GM12878 (cell line): ENCODE results near the gene RCOR2. TPM values are rescaled to one million over a fixed set of nuclear protein-coding genes. Genes with fewer than 3 reads are reported as not detected.

Experiments used
- ATAC-seq: fragments of 200-7000 bp; cut with Tn5 transposase; 3 replicates; pipeline ENCODE4 v1.9.1; 2020; ENCODE audit warnings: mild to moderate bottlenecking, moderate library complexity
- BruUV-seq: library from RNA; stranded (reverse); fragments of 400-500 nt; replicated peaks from 2 replicates; lab custom pipeline; 2021; lab: Mats Ljungman, UMichigan
- CTCF ChIA-PET: fragments of 300-600 bp; sonication (Branson Sonifier 250); formaldehyde crosslinking; extraction: SDS; loops from one replicate; lab custom pipeline; 2021; ENCODE audit warnings: inconsistent platforms; lab: Yijun Ruan, JAX
- POLR2A ChIA-PET: fragments of 350-600 bp; formaldehyde crosslinking; extraction: SDS; loops from one replicate; lab custom pipeline; 2021; ENCODE audit warnings: inconsistent platforms; lab: Charles Lee
- RAD21 ChIA-PET: fragments of 300-600 bp; sonication (Branson Sonifier 250); formaldehyde crosslinking; loops from one replicate; lab custom pipeline; 2023; ENCODE audit warnings: antibody characterized with exemption; ENCODE audit not compliant: unreplicated experiment; lab: Charles Lee
- SMC1A ChIA-PET: fragments of 300-600 bp; sonication (Branson Sonifier 250); formaldehyde crosslinking; loops from one replicate; lab custom pipeline; 2023; ENCODE audit not compliant: unreplicated experiment, uncharacterized antibody; lab: Charles Lee
- DNase-seq: peaks from one replicate; pipeline ENCODE4 v3.0.0-alpha.2; 2011; ENCODE audit warnings: low read depth, low spot score
- FAIRE-seq: peaks from 3 replicates; lab custom pipeline; 2011; peaks lifted over from hg19 to GRCh38; lab: Jason Lieb, UNC
- H2AFZ ChIP-seq: 2 replicates; pipeline ENCODE4 v1.6.0; 2011; ENCODE audit warnings: low read depth, low read length, control low read depth; ENCODE audit not compliant: control insufficient read depth
- H3K27ac ChIP-seq: 2 replicates; pipeline ENCODE4 v1.5.1; 2011; ENCODE audit warnings: control low read depth; ENCODE audit not compliant: control insufficient read depth, insufficient read depth
- H3K27me3 ChIP-seq, 2 experiments: replicated peaks in 1 of 2; 2 replicates each; pipeline versions ENCODE4 v1.6.0 to v1.6.1; 2011; ENCODE audit warnings: low read length in 1 of 2; ENCODE audit not compliant: control insufficient read depth in 2 of 2, insufficient read depth in 2 of 2
- H3K36me3 ChIP-seq, 2 experiments: 2 replicates each; pipeline ENCODE4 v1.5.1; 2011; ENCODE audit warnings: low read length in 1 of 2; ENCODE audit not compliant: control insufficient read depth in 2 of 2, insufficient read depth in 2 of 2
- H3K4me1 ChIP-seq: 2 replicates; pipeline ENCODE4 v1.6.1; 2011; ENCODE audit warnings: mild to moderate bottlenecking, low read length, moderate library complexity, mixed read lengths; ENCODE audit not compliant: control insufficient read depth, insufficient read depth
- H3K4me2 ChIP-seq: 2 replicates; pipeline ENCODE4 v1.6.0; 2011; ENCODE audit warnings: control low read depth; ENCODE audit not compliant: control insufficient read depth, insufficient read depth
- H3K4me3 ChIP-seq: fragments of 200-600 bp; sonication (generic); 2 replicates; pipeline ENCODE4 v1.5.1; 2016
- H3K79me2 ChIP-seq: 2 replicates; pipeline ENCODE4 v1.6.0; 2011; ENCODE audit warnings: low read length; ENCODE audit not compliant: control insufficient read depth, insufficient read depth
- H3K9ac ChIP-seq: 2 replicates; pipeline ENCODE4 v1.8.0; 2011; ENCODE audit warnings: low read length, control low read depth, mixed read lengths; ENCODE audit not compliant: control insufficient read depth, insufficient read depth
- H3K9me3 ChIP-seq: replicated peaks from 3 replicates; pipeline ENCODE4 v1.5.1; 2011; ENCODE audit warnings: mild to moderate bottlenecking, low read length; ENCODE audit not compliant: control insufficient read depth, insufficient read depth
- H4K20me1 ChIP-seq: 2 replicates; pipeline ENCODE4 v1.6.0; 2011; ENCODE audit not compliant: control insufficient read depth, insufficient read depth
- BRCA1 ChIP-seq: IDR thresholded peaks from 2 replicates; pipeline ENCODE4 v1.6.1; 2011; ENCODE audit warnings: low read depth, low read length, improper control_type of control experiment
- FOXK2 ChIP-seq: fragments of 450-650 bp; IDR thresholded peaks from 2 replicates; pipeline ENCODE4 v1.6.1; 2017; ENCODE audit warnings: mild to moderate bottlenecking, moderate library complexity
- JUND ChIP-seq: IDR thresholded peaks from 2 replicates; pipeline ENCODE4 v1.6.1; 2012; ENCODE audit warnings: low read depth, mild to moderate bottlenecking, low read length, improper control_type of control experiment, moderate library complexity
- POLR2A ChIP-seq: IDR thresholded peaks from 2 replicates; pipeline ENCODE4 v1.6.1; 2011; ENCODE audit warnings: low read depth, mild to moderate bottlenecking, low read length
- WGBS: methylation state at CpG from one replicate; pipeline ENCODE4 v1.1.6; 2016; ENCODE audit warnings: low lambda C conversion rate; ENCODE audit not compliant: insufficient replicate concordance, insufficient coverage; ENCODE audit errors: missing lambda C conversion rate; 5-methylcytosine and 5-hydroxymethylcytosine counted together
- in situ Hi-C: fragments of 300-500 bp; cut with MboI; formaldehyde crosslinking; loops from 9 replicates; pipeline ENCODE4 v1.14.3; 2018; ENCODE audit warnings: mixed read lengths
- intact Hi-C: fragments of 100-400 bp; cut with micrococcal nuclease; formaldehyde crosslinking; loops from one replicate; pipeline ENCODE4 v1.14.2; 2022; ENCODE audit not compliant: unreplicated experiment
- polyA plus RNA-seq, 11 experiments: library from polyadenylated mRNA; depleted of rRNA in 4 of 11; unstranded in 6 of 11; stranded (reverse) in 5 of 11; fragments of >200 nt; fragmentation: Nextera tagmentation in 4 of 11; fragmentation: Illumina TruSeq in 1 of 11; extraction: Ambion mirVana in 4 of 11; extraction: Trizol in 1 of 11; gene quantifications; 1 replicate in 1 of 11; 2 replicates in 10 of 11; pipeline versions ENCODE4 v1.2.1 to v1.2.3, GENCODE V29; 2011 to 2016; ENCODE audit warnings: inconsistent platforms in 2 of 11, missing spikeins in 2 of 11, low read depth in 1 of 11
- total RNA-seq, 4 experiments: library from RNA; depleted of rRNA in 3 of 4; stranded (reverse); fragments of >200 nt in 3 of 4; fragmentation: Illumina TruSeq in 1 of 4; extraction: Trizol in 1 of 4; gene quantifications; 2 replicates each; pipeline versions ENCODE4 v1.2.1 to v1.2.3, GENCODE V29; 2013 to 2021
- TF ChIP-seq, protein P1 (sequence below): IDR thresholded peaks from 2 replicates; pipeline ENCODE4 v1.6.1; 2012; ENCODE audit warnings: low read depth, low read length, improper control_type of control experiment
- TF ChIP-seq, protein P2 (sequence below): fragments of 450-650 bp; IDR thresholded peaks from 2 replicates; pipeline ENCODE4 v1.6.1; 2017; ENCODE audit warnings: antibody characterized with exemption, mild to moderate bottlenecking, moderate library complexity

RCOR2 gene
- total and polyA plus RNA-seq, 10 of the 15 experiments (the other 5 are each of a cell fraction or from before 2014, with no cell fraction given) = 0.06 to 0.32 (median 0.17) TPM; not detected in 5

DNA sequence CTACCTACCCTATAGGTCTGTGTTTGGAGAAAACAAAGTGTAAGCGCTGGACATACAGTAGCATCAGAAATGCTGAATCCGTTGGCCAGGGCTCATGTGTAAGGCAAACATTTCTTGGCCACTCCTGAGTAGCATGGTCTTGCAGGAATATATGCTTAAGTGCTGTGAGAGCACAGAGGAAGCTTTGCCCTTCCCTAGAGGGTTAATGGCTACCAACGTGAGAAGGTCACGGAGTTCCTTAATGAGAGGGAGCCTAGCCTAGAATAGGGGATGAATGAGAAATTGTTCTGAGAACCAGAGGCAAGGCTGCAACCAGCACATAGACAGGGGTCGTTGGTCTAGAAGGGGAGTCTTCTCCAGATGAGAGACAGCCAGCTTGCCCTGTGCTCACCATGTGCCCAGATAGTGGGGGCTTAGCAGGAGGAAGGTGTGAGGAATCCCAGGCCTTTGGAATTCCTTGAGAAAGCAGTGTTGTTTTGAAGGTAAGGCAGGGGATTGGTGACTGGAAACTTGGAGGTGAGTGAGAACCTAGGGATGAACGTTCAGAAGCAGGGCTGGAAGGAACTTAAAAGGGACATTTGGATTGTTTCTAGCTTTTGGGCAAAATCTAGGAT, 29.5 kb downstream of the RCOR2 start:
- peaks cover 46% of the 10 kb centered on the region for H3K79me2 ChIP-seq
- ChIA-PET SMC1A (interaction anchor here (1.5 kb wide), 3 partner anchors 15 to 51 kb away, joined by 3 to 8 read pairs (median 5); no protein-coding TSS in a partner anchor), POLR2A (interaction anchor here (0.6 to 1.2 kb wide), 2 partner anchors 8 to 11 kb away, joined by 3 to 5 read pairs; no protein-coding TSS in a partner anchor), RAD21 (interaction anchor here (0.6 to 0.8 kb wide), 3 partner anchors 49 to 325 kb away, joined by 3 read pairs; partner anchors contain the start of gene COX8A), CTCF (interaction anchor here (1.2 to 2.3 kb wide), 6 partner anchors 10 to 119 kb away, joined by 3 to 9 read pairs (median 5); partner anchors contain the start of genes RCOR2 and ZFTA)
- H3K4me3 ChIP-seq = no peak overlapping the region; the same call in 1 of the 2 replicates
- no peak for TF ChIP-seq BRCA1
- TF ChIP-seq, protein P1, sequence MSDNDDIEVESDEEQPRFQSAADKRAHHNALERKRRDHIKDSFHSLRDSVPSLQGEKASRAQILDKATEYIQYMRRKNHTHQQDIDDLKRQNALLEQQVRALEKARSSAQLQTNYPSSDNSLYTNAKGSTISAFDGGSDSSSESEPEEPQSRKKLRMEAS = no peak
- no peak for TF ChIP-seq JUND
- no peak for TF ChIP-seq FOXK2
- TF ChIP-seq POLR2A = no peak
- TF ChIP-seq, protein P2, sequence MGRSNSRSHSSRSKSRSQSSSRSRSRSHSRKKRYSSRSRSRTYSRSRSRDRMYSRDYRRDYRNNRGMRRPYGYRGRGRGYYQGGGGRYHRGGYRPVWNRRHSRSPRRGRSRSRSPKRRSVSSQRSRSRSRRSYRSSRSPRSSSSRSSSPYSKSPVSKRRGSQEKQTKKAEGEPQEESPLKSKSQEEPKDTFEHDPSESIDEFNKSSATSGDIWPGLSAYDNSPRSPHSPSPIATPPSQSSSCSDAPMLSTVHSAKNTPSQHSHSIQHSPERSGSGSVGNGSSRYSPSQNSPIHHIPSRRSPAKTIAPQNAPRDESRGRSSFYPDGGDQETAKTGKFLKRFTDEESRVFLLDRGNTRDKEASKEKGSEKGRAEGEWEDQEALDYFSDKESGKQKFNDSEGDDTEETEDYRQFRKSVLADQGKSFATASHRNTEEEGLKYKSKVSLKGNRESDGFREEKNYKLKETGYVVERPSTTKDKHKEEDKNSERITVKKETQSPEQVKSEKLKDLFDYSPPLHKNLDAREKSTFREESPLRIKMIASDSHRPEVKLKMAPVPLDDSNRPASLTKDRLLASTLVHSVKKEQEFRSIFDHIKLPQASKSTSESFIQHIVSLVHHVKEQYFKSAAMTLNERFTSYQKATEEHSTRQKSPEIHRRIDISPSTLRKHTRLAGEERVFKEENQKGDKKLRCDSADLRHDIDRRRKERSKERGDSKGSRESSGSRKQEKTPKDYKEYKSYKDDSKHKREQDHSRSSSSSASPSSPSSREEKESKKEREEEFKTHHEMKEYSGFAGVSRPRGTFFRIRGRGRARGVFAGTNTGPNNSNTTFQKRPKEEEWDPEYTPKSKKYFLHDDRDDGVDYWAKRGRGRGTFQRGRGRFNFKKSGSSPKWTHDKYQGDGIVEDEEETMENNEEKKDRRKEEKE = no peak
- H4K20me1 ChIP-seq = no peaks in the 10 kb centered on the region; the same call in 1 of the 2 replicates
- in situ Hi-C loops = no loop called here
- peaks cover 11 to 19% of the 10 kb centered on the region in 2 experiments; a peak in 3 of 4 replicates for H3K36me3 ChIP-seq
- H3K9me3 ChIP-seq = no peaks in the 10 kb centered on the region
- H3K4me2 ChIP-seq = peak overlapping the region; percentile 78
- no peaks in the 10 kb centered on the region for H3K27me3 ChIP-seq
- FAIRE-seq (no peak), DNase-seq (no peak), ATAC-seq (no peak)
- intact Hi-C loops = no loop called here
- no peak overlapping the region for H2AFZ ChIP-seq
- H3K4me1 ChIP-seq = peaks cover 35% of the 10 kb centered on the region
- H3K9ac ChIP-seq = 0 out of 2 replicates have a peak overlapping the region, but pooled peaks have one; percentile 41
- WGBS = 41% methylated on average over 6 of the region's 6 CpGs
- no TSS peak for BruUV-seq
- H3K27ac ChIP-seq = peak overlapping the region; percentile 85
